A549 treated with dexamethasone at 1 μM for 4 hours (cell line): Measurements from ENCODE around the gene GRID2IP. TPM values are rescaled to one million over a fixed set of nuclear protein-coding genes. Genes with fewer than 3 reads are reported as not detected.

Source experiments
- total RNA-seq: library from RNA; stranded (reverse); fragments of 200-300 nt; extraction: Qiagen RNA extraction; gene quantifications from 5 replicates; pipeline ENCODE4 v1.2.3, GENCODE V29; 2022

The GRID2IP gene
- 0.05 TPM in 1 of 5 replicates, not detected in the others for total RNA-seq

GRCh38 chr7:6551016-6551511, at the start of gene GRID2IP:
Gene GRID2IP (minus strand): TSS chr7:6551461. CDS start chr7:6551436, 25 bp downstream.

GRCh38 chr7:6589829-6590644, 38.8 kb upstream of the GRID2IP start, which contains the start of gene INTS15:
Gene INTS15 (plus strand): TSS chr7:6590021. CDS start chr7:6590284, 263 bp downstream.

DNA sequence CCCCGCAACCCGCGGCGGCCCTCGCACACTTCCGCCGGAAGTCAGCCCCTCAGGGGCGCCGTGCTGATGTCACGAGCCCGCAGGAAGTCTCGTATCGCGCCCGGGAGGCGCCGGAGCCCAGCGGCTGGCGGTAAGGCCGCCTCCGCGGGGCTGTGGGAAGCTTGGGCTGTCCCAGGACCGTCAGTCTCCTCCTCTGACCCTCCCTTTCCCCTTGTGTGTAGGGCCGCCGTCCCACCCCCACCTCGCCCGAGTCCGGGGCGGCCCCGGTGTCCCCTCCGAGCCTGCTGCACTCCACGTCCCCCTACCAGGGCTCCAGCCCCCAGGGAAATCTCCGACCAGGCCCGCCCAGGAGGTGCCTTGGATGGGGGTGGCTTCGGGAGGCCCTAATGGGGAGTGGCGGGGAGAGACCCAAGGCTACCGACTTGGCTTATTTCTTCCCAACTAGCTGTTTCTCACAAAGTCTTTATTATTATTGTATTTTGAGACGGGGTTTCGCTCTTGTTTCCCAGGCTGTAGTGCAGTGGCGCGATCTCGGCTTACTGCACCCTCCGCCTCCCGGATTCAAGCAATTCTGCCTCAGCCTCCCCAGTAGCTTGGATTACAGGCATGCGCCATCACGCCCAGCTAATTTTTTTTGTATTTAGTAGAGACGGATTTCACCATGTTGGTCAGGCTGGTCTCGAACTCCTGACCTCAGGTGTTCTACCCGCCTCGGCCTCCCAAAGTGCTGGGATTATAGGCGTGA, 26.3 kb upstream of the GRID2IP start, which contains the start of gene ZDHHC4:
TSS of gene ZDHHC4 (plus strand) at position 86 of the 745 bp plus-strand sequence. CDS start 3,108 bp downstream, outside the sequence.

DNA sequence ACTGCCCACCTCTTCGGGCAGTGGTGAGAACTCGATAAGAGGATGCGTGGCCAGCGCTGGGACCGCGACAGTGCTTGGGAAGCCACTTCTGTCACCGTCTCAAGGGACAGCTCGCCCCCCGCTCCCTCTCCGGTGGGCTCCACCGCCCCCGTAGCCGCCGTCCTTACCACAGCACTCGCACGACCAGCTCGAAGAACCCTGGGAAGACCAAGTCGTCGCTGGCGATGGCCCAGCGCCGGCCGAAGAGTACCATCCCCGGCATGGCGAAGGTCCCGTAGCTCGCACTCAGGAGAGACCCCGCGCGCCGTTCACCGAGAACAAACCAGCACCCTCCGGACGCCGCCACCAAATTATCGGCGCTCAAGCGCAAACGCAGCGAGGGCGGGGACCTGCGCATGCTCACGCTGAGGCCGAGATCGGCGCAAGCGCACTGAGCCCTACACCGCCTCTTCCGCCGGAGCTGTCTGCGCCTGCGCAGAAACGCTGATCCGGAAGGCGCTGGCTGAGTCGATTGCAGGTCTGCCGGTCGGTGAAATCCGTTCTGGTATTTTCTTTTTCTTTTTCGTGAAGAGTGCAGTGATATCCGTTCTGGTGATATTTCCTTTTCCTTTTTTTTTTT, 103.6 kb downstream of the GRID2IP start, which contains the start of gene DAGLB:
TSS of gene DAGLB (minus strand) at position 374 of the 619 bp plus-strand sequence. CDS start at position 262, 112 bp downstream.

Other genes with a start within 250 kb of the GRID2IP start
- gene FAM220A, start 202.5 kb downstream of the GRID2IP start, total RNA-seq, result 12.9 to 16.9 TPM (median 16.1 TPM) in 5 replicates
- gene RAC1, start 176.9 kb downstream of the GRID2IP start, total RNA-seq, result 341 to 409 TPM (median 403 TPM) in 5 replicates
- gene DAGLB, start 103.5 kb downstream of the GRID2IP start, total RNA-seq, result 16.6 to 24.4 TPM (median 23.1 TPM) in 5 replicates
- 104 to 138 TPM (median 130 TPM) in 5 replicates for gene KDELR2, start 67.3 kb downstream of the GRID2IP start, total RNA-seq
- gene ZDHHC4, start 26.0 kb upstream of the GRID2IP start, total RNA-seq, result 45.2 to 49.0 TPM (median 47.6 TPM) in 5 replicates
- gene INTS15, start 38.6 kb upstream of the GRID2IP start, total RNA-seq, result 21.9 to 25.8 TPM (median 23.8 TPM) in 5 replicates
- 2.1 to 3.4 TPM (median 2.5 TPM) in 5 replicates for gene ZNF853, start 64.1 kb upstream of the GRID2IP start, total RNA-seq
- gene ZNF316, start 85.9 kb upstream of the GRID2IP start, total RNA-seq, result 8.7 to 15.1 TPM (median 12.9 TPM) in 5 replicates
- gene ZNF12, start 155.5 kb upstream of the GRID2IP start, total RNA-seq, result 8.9 to 13.8 TPM (median 9.9 TPM) in 5 replicates
- 0.06 to 0.15 TPM (median 0.09 TPM) in 4 of 5 replicates, not detected in the other for gene RSPH10B2, start 202.6 kb upstream of the GRID2IP start, total RNA-seq